Activated CD8-positive, alpha-beta memory T cell treated with anti-CD3 and anti-CD28 coated beads, Interleukin-2, amount 50 U/mL, for 1 hour (primary cell): Measurements from ENCODE around the gene MACROD2.

Experiments
- DNase-seq: peaks from one replicate; pipeline ENCODE4 v3.0.0-alpha.2; 2020; ENCODE audit errors: extremely low read depth

MACROD2 gene

GRCh38 chr20:15656124-15656523 is 1660.8 kb downstream of the MACROD2 start:
- DNase-seq, result no peak

DNA sequence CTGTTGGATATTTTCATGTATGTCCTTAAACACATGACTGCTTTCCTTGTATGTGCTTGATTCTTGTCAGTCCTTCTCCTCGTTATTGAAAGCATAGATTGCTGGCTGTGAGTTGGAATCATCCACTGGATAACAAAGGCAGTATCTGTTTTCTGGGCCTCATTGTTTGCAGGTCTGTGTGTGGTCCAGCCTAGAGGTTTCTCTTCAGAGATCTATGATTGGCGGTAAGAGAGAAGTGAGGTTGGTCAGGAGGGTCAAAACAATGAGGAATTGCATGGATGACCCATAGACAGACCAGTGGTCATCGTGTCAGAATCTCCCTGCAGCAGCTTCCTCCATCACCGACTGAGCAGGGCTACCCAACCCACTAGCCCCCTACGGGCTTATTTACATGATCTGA is 1663.0 kb downstream of the MACROD2 start:
- DNase-seq, result no peak

GRCh38 chr20:15673206-15673605 is 1677.9 kb downstream of the MACROD2 start:
- no peak for DNase-seq

GRCh38 chr20:15674253-15675060 is 1679.1 kb downstream of the MACROD2 start:
- DNase-seq, result no peak

GRCh38 chr20:15675061-15675514 is 1679.8 kb downstream of the MACROD2 start:
- DNase-seq, result no peak

DNA sequence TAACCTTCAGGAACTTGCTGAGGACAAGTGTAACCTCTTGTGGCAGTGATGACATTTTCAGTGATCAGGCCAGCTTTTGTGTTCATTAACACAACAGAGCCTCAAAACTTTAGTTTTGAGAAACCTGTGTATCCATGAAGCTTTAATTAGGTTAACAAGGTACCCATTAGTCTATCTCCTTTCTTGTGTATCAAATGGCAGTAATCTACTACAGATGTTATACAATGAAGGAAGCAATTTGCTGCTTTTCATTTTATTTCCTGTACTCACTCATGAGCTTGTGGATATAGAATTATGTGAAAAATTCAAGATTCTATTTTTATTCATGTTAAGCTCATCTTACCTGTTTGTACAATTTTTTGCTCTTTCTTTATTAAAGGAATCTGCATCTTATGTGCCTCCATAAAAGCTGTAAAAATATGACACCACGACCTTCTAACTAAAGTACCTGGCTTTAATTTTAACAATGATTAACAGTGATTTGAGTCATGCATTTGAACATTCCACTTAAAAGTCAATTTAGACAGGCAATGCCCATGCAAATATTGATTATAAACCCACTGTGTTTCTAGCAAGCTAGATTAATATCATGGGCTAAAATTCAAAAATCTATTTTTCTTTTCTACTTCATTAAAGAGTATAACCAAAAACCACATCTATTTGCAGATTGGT is 1680.6 kb downstream of the MACROD2 start:
- no peak for DNase-seq

DNA sequence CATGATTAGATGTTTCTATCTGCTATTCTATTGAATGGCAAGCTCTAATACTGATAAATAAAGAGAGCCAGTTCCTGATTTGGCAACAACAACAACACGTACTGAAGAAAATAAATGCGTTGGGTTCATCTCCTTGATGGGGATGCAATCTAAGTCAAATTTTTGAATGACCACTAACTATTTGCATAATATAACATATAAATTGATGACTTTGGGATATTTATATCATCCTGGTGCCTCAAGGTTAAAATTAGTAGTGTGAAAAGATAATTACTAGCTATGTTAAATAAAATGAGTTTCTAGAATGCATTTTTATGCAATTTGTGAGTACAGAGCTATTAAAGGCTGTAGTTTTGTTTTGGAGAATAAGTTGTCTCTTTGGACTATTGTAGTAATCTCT is 1681.5 kb downstream of the MACROD2 start:
- no peak for DNase-seq

- DNase-seq, result no peak
Measured at GRCh38 chr20:15682690-15683089, 1687.4 kb downstream of the MACROD2 start.

DNA sequence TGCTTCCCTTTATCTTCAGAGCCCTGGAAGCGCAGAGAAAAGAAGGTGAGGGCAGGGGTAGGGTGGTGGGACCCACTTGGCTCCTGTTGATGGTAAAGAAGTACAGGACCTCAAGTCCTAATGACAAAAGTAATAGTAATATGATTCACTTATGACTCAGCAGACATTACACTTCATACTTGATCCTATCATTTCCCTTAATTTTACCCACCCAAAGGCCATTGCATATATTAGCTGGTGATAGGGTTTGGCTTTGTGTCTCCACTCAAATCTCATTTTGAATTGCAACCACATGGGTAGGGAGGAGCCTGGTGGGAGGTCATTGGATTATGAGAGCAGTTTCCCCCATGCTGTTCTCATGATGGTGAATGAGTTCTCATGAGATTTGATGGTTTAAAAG is 1697.3 kb downstream of the MACROD2 start:
- DNase-seq, result no peak

GRCh38 chr20:15699431-15700146 is 1704.3 kb downstream of the MACROD2 start:
- no peak for DNase-seq

DNA sequence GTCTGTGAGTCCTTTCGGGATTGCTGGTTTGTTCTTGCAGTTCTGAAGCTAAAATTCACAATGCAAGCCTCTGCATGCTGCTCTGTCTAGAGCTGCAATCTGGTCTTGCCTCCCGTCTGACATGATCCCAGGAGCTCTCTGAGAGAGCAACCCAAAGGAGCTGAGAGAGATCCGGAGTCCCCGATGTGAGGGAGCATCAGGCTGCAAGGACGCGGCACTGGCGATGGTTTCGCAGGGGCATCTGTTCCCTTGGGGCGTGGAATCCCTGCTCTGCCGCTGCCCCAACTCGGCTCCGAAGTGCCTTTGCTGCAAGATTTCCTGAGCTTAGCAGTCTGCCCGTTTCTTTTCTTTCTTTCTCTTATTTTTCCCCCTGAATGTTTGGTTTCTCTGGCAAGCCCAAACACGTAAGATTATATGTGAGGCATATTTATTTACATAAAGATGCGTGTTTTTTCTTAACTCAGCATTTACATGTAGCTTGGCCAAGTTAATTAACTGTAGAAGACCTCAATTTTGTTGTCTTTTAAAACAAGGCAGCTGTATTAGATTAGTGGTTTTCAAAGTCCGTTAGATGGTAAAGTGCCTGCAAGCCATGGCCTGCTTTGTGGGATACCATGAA is 1704.9 kb downstream of the MACROD2 start:
- no peak for DNase-seq

- DNase-seq, result no peak
Measured at GRCh38 chr20:15702161-15702560, 1706.8 kb downstream of the MACROD2 start.

GRCh38 chr20:15703171-15703911 is 1708.0 kb downstream of the MACROD2 start:
- no peak for DNase-seq

DNA sequence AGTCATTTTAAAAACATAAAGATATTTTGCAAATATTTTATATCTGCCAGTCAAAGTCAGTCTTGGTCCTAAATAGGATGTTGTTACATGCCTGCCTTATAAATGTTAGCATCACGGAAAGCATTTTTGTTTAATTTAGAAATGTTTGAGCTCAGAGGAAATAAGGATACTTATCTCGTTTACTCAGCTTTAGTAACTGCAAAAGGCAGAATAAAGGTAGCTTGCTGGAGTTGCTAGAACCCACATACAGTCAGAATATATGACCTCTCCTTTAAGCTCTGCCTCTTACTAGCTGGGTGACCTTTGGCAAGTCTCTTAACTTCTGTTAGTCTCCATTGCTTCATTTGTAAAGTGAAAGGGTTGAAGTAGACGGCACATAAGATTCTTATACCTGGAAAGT is 1710.7 kb downstream of the MACROD2 start:
- no peak for DNase-seq

DNA sequence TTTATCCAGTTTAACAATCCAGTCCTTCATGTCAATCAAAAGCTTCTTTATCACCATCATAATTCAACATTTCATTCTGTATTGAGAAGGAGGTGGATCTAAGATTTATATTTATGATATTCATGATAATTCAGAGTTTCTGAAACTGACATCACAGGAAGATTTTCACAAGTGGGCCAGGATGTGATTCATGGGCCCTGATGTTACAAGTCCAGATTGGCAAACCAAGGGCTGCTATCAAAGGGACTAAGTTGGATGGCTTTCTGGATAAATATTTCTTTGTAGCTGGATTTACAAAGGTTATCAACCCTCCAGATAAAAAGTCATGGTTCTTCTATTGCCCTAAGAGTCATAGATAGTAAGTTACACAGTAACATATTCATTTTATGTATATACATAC is 1711.4 kb downstream of the MACROD2 start:
- no peak for DNase-seq

- no peak for DNase-seq
Measured at GRCh38 chr20:15708984-15709598, 1713.8 kb downstream of the MACROD2 start.

DNA sequence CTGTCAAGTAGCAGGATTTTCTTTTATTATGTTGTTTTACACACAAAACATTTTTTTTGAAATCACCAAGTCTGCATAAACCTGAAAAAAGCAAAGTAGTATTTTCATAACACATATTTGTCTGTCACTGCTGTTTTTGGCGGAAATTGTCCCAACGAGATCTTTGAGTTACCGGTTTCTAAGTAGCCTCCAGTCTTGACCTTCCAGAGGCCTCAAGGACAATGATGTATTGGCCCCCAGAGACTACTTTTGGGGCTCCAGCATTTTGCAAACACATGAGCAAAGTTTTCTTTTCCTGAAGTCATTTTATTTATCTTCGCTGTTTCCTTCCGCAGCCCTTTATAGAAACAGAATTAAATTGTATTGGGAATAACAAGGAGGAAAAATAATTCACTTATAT is 1715.3 kb downstream of the MACROD2 start:
- DNase-seq, result no peak

- no peak for DNase-seq
Measured at GRCh38 chr20:15711177-15711576, 1715.9 kb downstream of the MACROD2 start.

GRCh38 chr20:15716256-15716655 is 1720.9 kb downstream of the MACROD2 start:
- no peak for DNase-seq

DNA sequence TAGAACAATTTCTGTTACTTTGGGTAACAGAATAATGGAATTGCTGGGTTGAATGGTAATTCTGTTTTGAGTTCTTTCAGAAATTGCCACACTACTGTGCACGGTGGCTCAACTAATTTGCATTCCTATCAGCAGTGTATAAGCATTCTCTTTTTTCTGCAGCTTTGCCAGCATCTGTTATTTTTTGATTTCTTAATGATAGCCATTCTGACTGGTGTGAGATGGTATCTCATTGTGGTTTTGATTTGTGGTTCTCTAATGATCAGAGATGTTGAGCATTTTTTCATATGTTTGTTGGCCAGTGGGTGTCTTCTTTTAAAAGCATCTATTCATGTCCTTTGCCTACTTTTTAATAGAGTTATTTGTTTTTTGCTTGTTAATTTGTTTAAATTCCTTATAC is 1731.1 kb downstream of the MACROD2 start:
- DNase-seq, result no peak

GRCh38 chr20:15734052-15734451 is 1738.7 kb downstream of the MACROD2 start:
- no peak for DNase-seq
